Effector memory CD8-positive, alpha-beta T cell (primary cell): ENCODE results near the gene C19orf12.
A peak's percentile ranks its signal among the peaks of the same experiment; 100 is the strongest.

Experiments
- ATAC-seq: fragments of 150-1000 bp; cut with Tn5 transposase; replicated peaks from 2 replicates; pipeline ENCODE4 v1.10.0; 2021; ENCODE audit warnings: mild to moderate bottlenecking, moderate library complexity
- DNase-seq, 3 experiments: peaks; one replicate each; pipeline ENCODE4 v3.0.0; 2021
- H3K27ac Mint-ChIP-seq, 2 donors: one replicate each; pipeline ENCODE4 v1.8.0; 2022; ENCODE audit warnings: mild to moderate bottlenecking in 2 of 2, mixed read lengths in 2 of 2, moderate library complexity in 2 of 2
- H3K27me3 Mint-ChIP-seq, 2 donors: one replicate each; pipeline ENCODE4 v1.8.0; 2022; ENCODE audit warnings: mixed read lengths in 2 of 2
- H3K36me3 Mint-ChIP-seq: one replicate; pipeline ENCODE4 v1.8.0; 2022; ENCODE audit warnings: mild to moderate bottlenecking, moderate library complexity, mixed read lengths; ENCODE audit not compliant: insufficient read depth
- H3K4me1 Mint-ChIP-seq, 2 donors: one replicate each; pipeline ENCODE4 v1.8.0; 2022; ENCODE audit warnings: low read depth in 2 of 2, mixed read lengths in 2 of 2
- H3K4me3 Mint-ChIP-seq, 2 donors: one replicate each; pipeline ENCODE4 v1.8.0; 2022; ENCODE audit warnings: mild to moderate bottlenecking in 2 of 2, mixed read lengths in 2 of 2, moderate library complexity in 2 of 2
- H3K9me3 Mint-ChIP-seq, 2 donors: one replicate each; pipeline ENCODE4 v1.8.0; 2022; ENCODE audit warnings: mixed read lengths in 2 of 2

Gene C19orf12

GRCh38 chr19:29650772-29651387 is 64.2 kb downstream of the C19orf12 start:
- Mint-ChIP-seq H3K4me1 (peaks cover 30 to 32% of the 10 kb centered on the region in 2 donors), H3K4me3 (peak overlapping the region; percentile 64 to 67), H3K9me3 (no peaks in the 10 kb centered on the region), H3K36me3 (peaks cover 2% of the 10 kb centered on the region), H3K27me3 (no peaks in the 10 kb centered on the region), H3K27ac (peak overlapping the region; percentile 26 to 90)
- DNase-seq (no peak), ATAC-seq (no peak)
